ENCODE data around the gene MBD5.

DNA sequence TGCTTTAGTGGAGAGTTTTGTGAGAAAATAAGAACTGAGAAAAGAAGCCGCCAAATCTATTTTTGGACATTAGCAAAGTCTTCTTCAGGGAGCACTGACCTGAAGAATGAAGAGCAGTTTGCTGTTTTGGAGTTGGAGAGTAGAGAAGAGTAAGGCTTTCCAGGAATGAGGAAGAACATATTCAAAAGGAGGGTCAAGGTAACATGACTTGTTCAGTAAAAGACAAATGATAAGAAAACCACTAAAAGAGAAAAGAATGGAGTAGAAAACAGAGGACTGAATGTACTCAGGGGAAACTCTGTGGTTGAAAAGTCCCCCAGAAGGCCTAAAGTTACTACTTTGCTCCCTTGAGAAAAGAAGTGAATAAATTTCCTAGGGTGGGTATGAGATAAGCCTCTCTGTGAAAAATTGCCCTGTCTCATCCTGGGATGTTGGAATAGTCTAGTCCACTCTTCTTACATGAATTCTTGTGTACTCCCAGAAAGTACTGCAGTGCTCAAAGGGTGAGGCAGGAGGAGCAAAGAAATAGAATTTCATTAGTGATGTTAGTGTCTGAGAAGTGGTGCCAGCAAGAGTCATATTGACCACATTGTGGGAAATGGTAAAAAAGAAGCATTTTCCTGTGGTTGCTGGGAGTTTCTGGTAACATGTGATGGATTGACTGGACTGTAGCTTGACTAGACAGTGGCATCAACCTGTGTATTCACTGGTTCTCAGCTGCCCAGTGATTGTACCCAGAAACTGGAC lies 27.8 kb downstream of the MBD5 start:
- TF ChIP-seq MXI1 (IDR thresholded peaks at IDR 0.05; ENCODE audit: low read depth, low read length), result no peak
- no peak for TF ChIP-seq TAF1 (IDR thresholded peaks at IDR 0.05; ENCODE audit: borderline replicate concordance, low read depth, low read length)
- TF ChIP-seq SIN3A (IDR thresholded peaks at IDR 0.05; ENCODE audit: borderline replicate concordance, low read depth, low read length), result no peak
- TF ChIP-seq, protein P1, sequence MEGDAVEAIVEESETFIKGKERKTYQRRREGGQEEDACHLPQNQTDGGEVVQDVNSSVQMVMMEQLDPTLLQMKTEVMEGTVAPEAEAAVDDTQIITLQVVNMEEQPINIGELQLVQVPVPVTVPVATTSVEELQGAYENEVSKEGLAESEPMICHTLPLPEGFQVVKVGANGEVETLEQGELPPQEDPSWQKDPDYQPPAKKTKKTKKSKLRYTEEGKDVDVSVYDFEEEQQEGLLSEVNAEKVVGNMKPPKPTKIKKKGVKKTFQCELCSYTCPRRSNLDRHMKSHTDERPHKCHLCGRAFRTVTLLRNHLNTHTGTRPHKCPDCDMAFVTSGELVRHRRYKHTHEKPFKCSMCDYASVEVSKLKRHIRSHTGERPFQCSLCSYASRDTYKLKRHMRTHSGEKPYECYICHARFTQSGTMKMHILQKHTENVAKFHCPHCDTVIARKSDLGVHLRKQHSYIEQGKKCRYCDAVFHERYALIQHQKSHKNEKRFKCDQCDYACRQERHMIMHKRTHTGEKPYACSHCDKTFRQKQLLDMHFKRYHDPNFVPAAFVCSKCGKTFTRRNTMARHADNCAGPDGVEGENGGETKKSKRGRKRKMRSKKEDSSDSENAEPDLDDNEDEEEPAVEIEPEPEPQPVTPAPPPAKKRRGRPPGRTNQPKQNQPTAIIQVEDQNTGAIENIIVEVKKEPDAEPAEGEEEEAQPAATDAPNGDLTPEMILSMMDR (IDR thresholded peaks at IDR 0.05), result no peak
- TF ChIP-seq, protein P2, sequence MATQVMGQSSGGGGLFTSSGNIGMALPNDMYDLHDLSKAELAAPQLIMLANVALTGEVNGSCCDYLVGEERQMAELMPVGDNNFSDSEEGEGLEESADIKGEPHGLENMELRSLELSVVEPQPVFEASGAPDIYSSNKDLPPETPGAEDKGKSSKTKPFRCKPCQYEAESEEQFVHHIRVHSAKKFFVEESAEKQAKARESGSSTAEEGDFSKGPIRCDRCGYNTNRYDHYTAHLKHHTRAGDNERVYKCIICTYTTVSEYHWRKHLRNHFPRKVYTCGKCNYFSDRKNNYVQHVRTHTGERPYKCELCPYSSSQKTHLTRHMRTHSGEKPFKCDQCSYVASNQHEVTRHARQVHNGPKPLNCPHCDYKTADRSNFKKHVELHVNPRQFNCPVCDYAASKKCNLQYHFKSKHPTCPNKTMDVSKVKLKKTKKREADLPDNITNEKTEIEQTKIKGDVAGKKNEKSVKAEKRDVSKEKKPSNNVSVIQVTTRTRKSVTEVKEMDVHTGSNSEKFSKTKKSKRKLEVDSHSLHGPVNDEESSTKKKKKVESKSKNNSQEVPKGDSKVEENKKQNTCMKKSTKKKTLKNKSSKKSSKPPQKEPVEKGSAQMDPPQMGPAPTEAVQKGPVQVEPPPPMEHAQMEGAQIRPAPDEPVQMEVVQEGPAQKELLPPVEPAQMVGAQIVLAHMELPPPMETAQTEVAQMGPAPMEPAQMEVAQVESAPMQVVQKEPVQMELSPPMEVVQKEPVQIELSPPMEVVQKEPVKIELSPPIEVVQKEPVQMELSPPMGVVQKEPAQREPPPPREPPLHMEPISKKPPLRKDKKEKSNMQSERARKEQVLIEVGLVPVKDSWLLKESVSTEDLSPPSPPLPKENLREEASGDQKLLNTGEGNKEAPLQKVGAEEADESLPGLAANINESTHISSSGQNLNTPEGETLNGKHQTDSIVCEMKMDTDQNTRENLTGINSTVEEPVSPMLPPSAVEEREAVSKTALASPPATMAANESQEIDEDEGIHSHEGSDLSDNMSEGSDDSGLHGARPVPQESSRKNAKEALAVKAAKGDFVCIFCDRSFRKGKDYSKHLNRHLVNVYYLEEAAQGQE (IDR thresholded peaks at IDR 0.05; ENCODE audit: low read depth, low read length), result no peak
- no peak for TF ChIP-seq RCOR1 (IDR thresholded peaks at IDR 0.05; ENCODE audit: low read length)
- TF ChIP-seq FOSL2 (IDR thresholded peaks at IDR 0.05; ENCODE audit: borderline replicate concordance, low read depth), result no peak
- TF ChIP-seq EZH2phosphoT487 (IDR thresholded peaks at IDR 0.05; ENCODE audit: borderline replicate concordance, low read depth), result no peak

Data from SK-N-SH (cell line).